ENCODE data around the gene UXT. TPM values are rescaled to one million over a fixed set of nuclear protein-coding genes. Genes with fewer than 3 reads are reported as not detected.
A peak's percentile ranks its signal among the peaks of the same experiment; 100 is the strongest.

Gene UXT
- total and polyA plus RNA-seq, 2 of the 13 experiments (the other 11 are each of a cell fraction or from before 2014, with no cell fraction given): 107 to 123 TPM

GRCh38 chrX:47649271-47649670 is 9.7 kb downstream of the UXT start:
- H3K27me3 ChIP-seq (ENCODE audit: control insufficient read depth in 1 of 2, insufficient read depth in 2 of 2, low read length in 2 of 2): no peaks in the 10 kb centered on the region
- TF ChIP-seq ZNF362 (CRISPR knock-in tag; IDR thresholded peaks at IDR 0.05; ENCODE audit: borderline replicate concordance): no peak
- TF ChIP-seq ZNF101 (CRISPR knock-in tag; IDR thresholded peaks at IDR 0.05; ENCODE audit: borderline replicate concordance, low read depth): no peak
- TF ChIP-seq NFIB (CRISPR knock-in tag; IDR thresholded peaks at IDR 0.05; ENCODE audit: borderline replicate concordance): no peak
- no peak for TF ChIP-seq ZNF251 (CRISPR knock-in tag; IDR thresholded peaks at IDR 0.05)
- no peak for TF ChIP-seq ZFP90 (CRISPR knock-in tag; IDR thresholded peaks at IDR 0.05; ENCODE audit: borderline replicate concordance)
- no peak for TF ChIP-seq GLMP (CRISPR knock-in tag; IDR thresholded peaks at IDR 0.05; ENCODE audit: borderline replicate concordance)
- no peak for TF ChIP-seq PAF1 (CRISPR knock-in tag; IDR thresholded peaks at IDR 0.05)
- TF ChIP-seq MAX (IDR thresholded peaks at IDR 0.05): no peak
- no peak for TF ChIP-seq CSRNP1 (CRISPR knock-in tag; IDR thresholded peaks at IDR 0.05)
- TF ChIP-seq ZNF280B (CRISPR knock-in tag; IDR thresholded peaks at IDR 0.05; ENCODE audit: borderline replicate concordance): no peak
- no peak for TF ChIP-seq MTF1 (CRISPR knock-in tag; IDR thresholded peaks at IDR 0.05)
- no peak for TF ChIP-seq THYN1 (CRISPR knock-in tag; IDR thresholded peaks at IDR 0.05; ENCODE audit: borderline replicate concordance, low read depth)
- TF ChIP-seq ZNF790 (CRISPR knock-in tag; IDR thresholded peaks at IDR 0.05; ENCODE audit: borderline replicate concordance): no peak
- H4K20me1 ChIP-seq (ENCODE audit: insufficient read depth, low read length): no peaks in the 10 kb centered on the region
- H3K9ac ChIP-seq (ENCODE audit: insufficient read depth, low read depth, low read length): peak overlapping the region; percentile 29; the same call in 1 of the 2 replicates
- FAIRE-seq (no peak), DNase-seq (ENCODE audit: low spot score) (no peak), ATAC-seq (no peak)
- H3K4me2 ChIP-seq (ENCODE audit: low read depth, low read length): peak overlapping the region; percentile 58
- 70% methylated on average over 8 of the region's 8 CpGs for WGBS (ENCODE audit: low lambda C conversion rate)
- intact Hi-C loops (cut with micrococcal nuclease; ENCODE audit: unreplicated experiment): no loop called here
- peaks cover 2% of the 10 kb centered on the region for H3K79me2 ChIP-seq (ENCODE audit: insufficient read depth, low read length)
- H3K4me3 ChIP-seq (replicated peaks in 1 of 3; ENCODE audit: insufficient read depth in 1 of 3, low read depth in 2 of 3, low read length in 3 of 3): peak overlapping the region in 2 of 3 experiments; percentile 28 to 57; a peak in 4 of 6 replicates
- CTCF ChIA-PET (ENCODE audit: low intra/inter-chr PET ratio, low total read pairs): no interaction called here
- H3K4me1 ChIP-seq (ENCODE audit: insufficient read depth, low read length): no peaks in the 10 kb centered on the region
- no peak overlapping the region for H3K27ac ChIP-seq (ENCODE audit: extremely low read length, insufficient read depth, low read length)
- peaks cover 0 to 5% of the 10 kb centered on the region in 2 experiments; a peak in 3 of 5 replicates for H3K36me3 ChIP-seq (replicated peaks in 1 of 2; ENCODE audit: control insufficient read depth in 1 of 2, insufficient read depth in 2 of 2, low read length in 2 of 2)
- no TSS peak for BruUV-seq (replicated peaks)
- no peaks in the 10 kb centered on the region for H3K9me3 ChIP-seq (ENCODE audit: low read length)
- in situ Hi-C loops (cut with HindIII; ENCODE audit: extremely low pct_ligation_motif_present, low pct_unique_long_range_greater_than_20kb): no loop called here
- no peak overlapping the region for H2AFZ ChIP-seq (ENCODE audit: low read length)
- POLR2A ChIA-PET: no interaction called here
